NCI-H1105 (cell line): ENCODE measurements around the gene UBE2C.

Source experiments
- DNase-seq: peaks from one replicate; lab custom pipeline; 2025; lab: John Stamatoyannopoulos, UW

UBE2C gene

GRCh38 chr20:45833030-45833882 lies 20.8 kb downstream of the UBE2C start, which contains the start of gene SNX21:
Gene SNX21, plus strand, starts transcription at chr20:45833799. Its CDS starts 121 bp downstream, at chr20:45833920.
- DNase-seq = peak; percentile 19

- DNase-seq = no peak
Observed at GRCh38 chr20:45833883-45834796, 21.7 kb downstream of the UBE2C start.

GRCh38 chr20:45834797-45835161 lies 22.3 kb downstream of the UBE2C start:
- no peak for DNase-seq

GRCh38 chr20:45835329-45835765 lies 22.9 kb downstream of the UBE2C start:
- no peak for DNase-seq

GRCh38 chr20:45835825-45836224 lies 23.4 kb downstream of the UBE2C start:
- no peak for DNase-seq

GRCh38 chr20:45836841-45837240 lies 24.4 kb downstream of the UBE2C start:
- DNase-seq = no peak

GRCh38 chr20:45840700-45841198 lies 28.3 kb downstream of the UBE2C start:
- no peak for DNase-seq

- DNase-seq = no peak
Observed at GRCh38 chr20:45841407-45842129, 29.1 kb downstream of the UBE2C start.

GRCh38 chr20:45842169-45842812 lies 29.8 kb downstream of the UBE2C start:
- DNase-seq = no peak

- DNase-seq = no peak
Observed at GRCh38 chr20:45843506-45843905, 31.1 kb downstream of the UBE2C start.

- DNase-seq = no peak
Observed at GRCh38 chr20:45845452-45845851, 33.0 kb downstream of the UBE2C start.

- no peak for DNase-seq
Observed at GRCh38 chr20:45848421-45848820, 36.0 kb downstream of the UBE2C start.

- no peak for DNase-seq
Observed at GRCh38 chr20:45848969-45849582, 36.6 kb downstream of the UBE2C start.

GRCh38 chr20:45850238-45850637 lies 37.8 kb downstream of the UBE2C start:
- no peak for DNase-seq

GRCh38 chr20:45850926-45851325 lies 38.5 kb downstream of the UBE2C start:
- DNase-seq = no peak

- no peak for DNase-seq
Observed at GRCh38 chr20:45851501-45851900, 39.1 kb downstream of the UBE2C start.

GRCh38 chr20:45852326-45852725 lies 39.9 kb downstream of the UBE2C start:
- DNase-seq = no peak

- no peak for DNase-seq
Observed at GRCh38 chr20:45853484-45853883, 41.0 kb downstream of the UBE2C start.

GRCh38 chr20:45857114-45857881 lies 44.9 kb downstream of the UBE2C start, which contains the start of the genes ACOT8 and ZSWIM3:
Gene ACOT8, minus strand, starts transcription at chr20:45857392. Its CDS starts 77 bp downstream, at chr20:45857315.
Gene ZSWIM3, plus strand, starts transcription at chr20:45857614. Its CDS starts 212 bp downstream, at chr20:45857826.
- peak; percentile 100 for DNase-seq

GRCh38 chr20:45857882-45858216 lies 45.4 kb downstream of the UBE2C start:
- no peak for DNase-seq
